Mesothelial cell of epicardium (in vitro differentiated cells): ENCODE measurements around the gene PERP. TPM values are rescaled to one million over a fixed set of nuclear protein-coding genes. Genes with fewer than 3 reads are reported as not detected.

ENCODE experiments used
- total RNA-seq: library from RNA; stranded (reverse); gene quantifications from 3 replicates; pipeline ENCODE4 v1.2.1, GENCODE V29; 2021

The PERP gene
- total RNA-seq, 1 donor from 2014 or later = 55.6 TPM

Other genes with a start within 250 kb of the PERP start
- gene TNFAIP3, start 240.2 kb downstream of the PERP start, total RNA-seq = 64.0 to 76.2 TPM (median 68.9 TPM) in 3 replicates
- gene ARFGEF3, start 54.5 kb upstream of the PERP start, total RNA-seq = 6.1 to 6.3 TPM (median 6.1 TPM) in 3 replicates
- not detected in 3 replicates for gene PBOV1, start 111.1 kb upstream of the PERP start, total RNA-seq